Islet precursor cell (in vitro differentiated cells): ENCODE results near the gene CGB7.
"Not testable (repeated sequence)": the region's sequence is repeated elsewhere in the genome, so short reads cannot be mapped to it uniquely, and the experiment has no call there.

Source experiments
- DNase-seq: peaks from one replicate; pipeline ENCODE4 v3.0.0-alpha.2; 2018

Gene CGB7

DNA sequence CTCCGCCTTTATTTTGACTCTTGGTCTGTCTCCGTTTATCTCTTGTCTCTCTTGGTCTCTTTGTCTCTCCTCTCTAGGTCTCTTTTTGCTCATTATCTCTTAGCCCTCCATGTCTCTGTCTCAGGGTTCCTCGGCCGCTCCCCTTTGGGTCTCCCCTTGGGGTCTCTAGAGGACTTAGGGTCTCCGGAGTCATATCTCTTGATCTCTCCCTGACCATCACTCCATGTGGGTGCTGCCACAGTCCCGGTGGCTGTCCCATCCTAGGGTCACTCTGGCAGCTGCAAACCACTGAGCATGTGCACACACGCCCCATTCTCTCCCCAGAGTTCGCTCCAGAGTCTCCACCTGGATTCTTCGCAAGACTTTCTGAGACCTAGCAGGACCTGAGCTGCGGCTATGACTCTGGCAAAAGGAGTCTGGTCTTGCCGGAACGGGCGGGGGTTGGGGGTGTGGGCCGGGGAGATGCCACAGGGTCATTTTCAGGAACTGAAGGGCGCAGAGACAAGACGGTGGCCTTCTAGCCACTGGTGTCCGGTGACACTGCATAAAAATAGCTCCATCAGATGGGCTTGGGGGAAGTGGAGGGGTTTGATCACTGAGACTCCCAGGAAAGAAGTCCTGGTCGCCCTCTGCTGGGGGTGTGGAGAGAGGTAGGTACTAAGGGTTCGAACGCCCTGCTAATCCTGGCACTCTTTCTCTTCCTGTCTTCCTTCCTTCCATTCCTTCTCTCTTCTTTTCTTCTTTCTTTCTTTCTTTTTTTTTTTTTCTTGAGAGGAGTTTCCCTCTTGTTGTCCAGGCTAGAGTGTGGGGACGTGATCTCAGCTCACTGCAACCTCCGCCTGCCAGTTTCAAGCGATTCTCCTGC is 16.2 kb upstream of the CGB7 start:
- DNase-seq = peak; percentile 77

DNA sequence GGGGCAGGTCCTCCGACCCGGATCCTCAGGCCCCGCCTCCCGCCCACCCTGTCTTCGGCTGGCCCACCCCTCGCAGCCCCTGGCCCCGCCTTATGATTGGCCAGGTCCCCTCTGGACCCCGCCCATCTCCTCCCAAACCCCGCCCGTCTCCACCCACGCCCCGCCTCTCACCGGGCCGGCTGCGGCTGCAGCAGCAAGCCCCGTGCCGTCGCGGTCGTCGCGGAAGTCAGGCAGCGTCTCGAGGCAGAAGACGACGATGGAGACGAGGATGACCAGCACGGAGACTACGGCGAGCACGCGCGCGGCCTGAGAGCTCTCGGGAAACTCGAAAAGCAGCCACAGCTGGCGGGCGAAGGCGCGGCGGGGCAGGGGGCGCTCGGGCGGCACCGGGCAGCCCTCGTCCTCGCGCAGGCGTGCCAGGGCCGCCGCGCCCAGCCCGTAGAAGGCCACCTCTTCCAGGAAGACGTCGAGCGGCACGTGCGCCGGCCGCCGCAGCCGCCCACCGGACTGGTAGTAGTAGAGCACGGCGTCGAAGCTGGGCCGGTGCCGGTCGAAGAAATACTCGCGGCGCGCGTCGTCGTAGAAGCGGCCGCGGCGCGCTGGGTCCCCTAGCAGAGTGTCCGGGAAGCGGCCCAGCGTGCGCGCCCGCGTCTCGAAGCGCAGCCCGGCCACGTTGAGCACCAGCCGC is 14.5 kb upstream of the CGB7 start:
- peak; percentile 79 for DNase-seq

DNA sequence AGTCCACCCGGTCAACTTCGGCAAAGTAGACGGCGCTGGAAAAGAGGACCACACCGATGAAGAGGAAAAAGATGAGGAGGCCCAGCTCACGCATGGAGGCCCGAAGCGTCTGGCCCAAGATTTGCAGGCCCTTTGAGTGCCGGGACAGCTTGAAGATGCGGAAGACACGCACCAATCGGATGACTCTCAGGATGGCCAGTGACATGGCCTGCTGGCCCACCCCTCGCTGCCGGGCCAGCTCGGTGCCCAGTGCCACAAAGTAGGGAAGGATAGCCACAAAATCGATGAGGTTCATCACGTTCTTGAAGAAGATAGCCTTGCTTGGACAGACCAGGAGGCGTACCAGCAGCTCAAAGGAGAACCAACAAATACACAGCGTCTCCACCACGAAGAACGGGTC is 12.9 kb upstream of the CGB7 start:
- DNase-seq = no peak

DNA sequence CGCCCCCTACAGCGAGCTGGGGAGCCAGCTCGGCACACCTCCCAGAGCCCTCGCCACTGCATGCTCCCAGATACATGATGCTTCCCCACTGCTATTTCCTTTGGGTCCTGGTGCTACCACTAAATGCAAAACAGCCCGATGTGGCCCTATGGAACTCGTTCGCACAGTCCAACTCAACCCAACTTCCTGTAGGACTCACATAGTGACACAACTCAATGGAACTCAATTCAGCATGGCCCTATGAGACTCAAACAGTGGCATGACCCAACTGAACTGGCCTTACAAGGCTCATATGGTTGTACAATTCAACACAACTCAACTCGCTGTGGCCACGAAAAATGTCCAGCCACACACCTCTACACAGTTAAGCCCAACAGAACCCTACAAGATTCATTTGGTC is 11.5 kb upstream of the CGB7 start:
- DNase-seq = no peak

DNA sequence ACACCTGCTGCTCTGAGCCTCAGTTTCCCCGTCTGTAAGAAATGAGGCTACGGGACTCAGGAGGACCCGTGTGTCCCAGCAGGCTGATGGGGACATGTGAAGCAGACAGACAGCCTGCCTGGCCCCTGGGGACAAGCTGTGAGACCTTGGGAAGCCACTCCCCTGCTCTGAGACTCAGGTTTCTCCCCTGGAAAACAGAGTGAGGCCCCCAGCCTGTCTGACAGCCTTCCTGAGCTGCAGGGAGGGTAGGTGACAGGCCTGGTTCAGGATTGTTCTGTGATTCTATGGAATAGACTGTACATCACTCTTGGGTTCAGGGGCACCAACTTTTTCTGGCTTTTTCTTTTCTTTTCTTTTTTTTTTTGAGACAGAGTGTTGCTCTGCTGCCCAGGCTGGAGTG is 10.0 kb upstream of the CGB7 start:
- no peak for DNase-seq

DNA sequence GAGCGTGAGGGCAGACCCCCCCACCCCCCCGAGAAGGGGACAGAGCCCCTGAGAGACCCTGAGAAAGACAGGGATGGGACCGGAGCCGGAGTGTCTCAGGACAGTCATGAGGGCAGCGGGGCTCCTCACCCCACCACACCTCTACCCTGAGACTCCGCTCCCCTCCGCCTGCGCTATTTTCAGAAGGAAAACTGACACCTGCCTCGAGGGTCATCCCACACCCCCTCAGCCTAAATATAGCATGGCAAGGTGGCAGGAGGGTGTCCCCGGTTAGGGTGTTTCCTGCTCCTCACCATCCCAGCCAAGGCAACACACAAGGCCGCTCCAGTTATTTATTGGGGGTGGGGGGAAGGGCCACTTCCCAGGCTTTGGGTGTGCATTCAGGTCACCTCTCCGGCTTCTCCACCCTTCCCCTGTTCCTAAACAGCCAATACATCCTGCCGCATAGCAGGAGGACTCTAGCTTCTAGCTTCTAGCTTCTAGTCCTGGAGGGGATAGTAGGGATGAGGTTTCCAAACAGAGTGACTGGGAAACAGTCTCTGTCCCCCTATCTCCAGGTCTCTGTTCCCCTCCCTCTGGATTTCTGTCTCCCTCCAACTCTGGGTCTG is 8.5 kb upstream of the CGB7 start:
- DNase-seq = no peak

DNA sequence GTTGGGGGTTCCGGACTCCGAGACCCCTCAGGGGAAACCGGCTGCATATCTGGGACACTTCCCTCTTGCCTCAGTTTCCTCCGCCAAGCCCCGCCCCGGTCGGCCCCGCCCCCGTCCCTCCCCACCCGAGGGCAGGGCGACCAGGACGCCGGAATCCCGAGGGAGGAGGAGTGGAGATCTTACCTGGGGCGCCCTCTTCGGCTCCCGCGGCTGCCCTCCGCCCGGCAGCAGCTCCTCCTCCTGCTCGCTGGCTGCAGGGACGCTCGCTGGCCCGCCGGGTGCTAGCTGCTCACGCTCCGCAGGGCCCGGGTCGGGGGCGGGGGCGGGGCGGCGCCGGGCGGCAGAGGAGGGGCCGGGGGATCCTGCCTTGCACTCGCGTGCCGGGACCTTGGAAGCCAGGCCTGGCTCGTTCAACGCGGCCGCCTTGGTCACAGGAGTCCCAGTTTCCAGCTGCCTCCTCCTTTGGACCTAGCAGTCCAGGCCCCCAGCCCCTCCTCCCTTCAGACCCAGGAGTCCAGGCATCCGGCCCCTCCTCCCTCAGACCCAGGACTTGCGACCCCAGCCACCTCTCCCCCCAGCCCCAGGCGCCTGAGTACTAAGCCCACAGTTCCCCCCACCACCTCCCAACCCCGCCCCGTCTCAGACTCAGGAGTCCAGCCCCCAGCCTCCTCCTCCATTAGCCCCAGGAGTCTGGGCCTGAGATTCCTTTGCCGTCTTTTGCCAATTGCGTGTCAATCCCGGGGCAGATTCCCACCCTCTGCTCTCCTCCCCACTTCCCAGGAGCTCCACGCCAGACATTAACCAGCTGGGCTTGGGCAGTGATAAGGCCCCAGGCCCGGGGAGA is 7.4 kb upstream of the CGB7 start, which contains the start of gene NTF4:
Gene NTF4 (minus strand): TSS at position 51 of the 844 bp plus-strand sequence. CDS start 2,821 bp downstream, outside the sequence.
- DNase-seq = peak; percentile 95

DNA sequence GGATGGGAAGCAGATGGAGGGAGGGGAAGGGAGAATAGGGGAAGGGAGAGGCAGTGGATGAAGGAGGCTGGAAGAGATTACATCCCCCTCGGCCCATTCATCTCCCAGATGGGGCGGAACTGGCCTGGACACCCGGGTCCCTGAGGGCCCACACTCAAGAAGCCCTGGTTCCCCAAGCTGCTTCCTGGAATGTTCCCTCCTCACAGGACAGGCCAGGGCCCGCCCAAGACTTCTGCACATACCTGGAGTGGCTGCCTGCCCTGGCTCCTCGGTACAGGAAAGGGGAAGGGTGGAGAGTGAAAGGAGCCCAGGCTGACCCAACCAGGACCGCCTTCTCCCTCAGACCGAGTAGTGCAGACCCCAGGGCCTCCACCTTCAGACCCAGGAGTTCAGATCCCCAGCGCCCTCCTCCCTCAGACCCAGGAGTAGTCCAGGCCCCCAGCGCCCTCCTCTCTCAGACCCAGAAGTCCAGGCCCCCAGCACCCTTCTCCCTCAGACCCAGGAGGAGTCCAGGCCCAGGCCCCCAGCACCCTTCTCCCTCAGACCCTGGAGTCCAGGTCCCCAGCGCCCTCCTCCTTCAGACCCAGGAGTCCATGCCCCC is 6.6 kb upstream of the CGB7 start:
- peak; percentile 84 for DNase-seq

DNA sequence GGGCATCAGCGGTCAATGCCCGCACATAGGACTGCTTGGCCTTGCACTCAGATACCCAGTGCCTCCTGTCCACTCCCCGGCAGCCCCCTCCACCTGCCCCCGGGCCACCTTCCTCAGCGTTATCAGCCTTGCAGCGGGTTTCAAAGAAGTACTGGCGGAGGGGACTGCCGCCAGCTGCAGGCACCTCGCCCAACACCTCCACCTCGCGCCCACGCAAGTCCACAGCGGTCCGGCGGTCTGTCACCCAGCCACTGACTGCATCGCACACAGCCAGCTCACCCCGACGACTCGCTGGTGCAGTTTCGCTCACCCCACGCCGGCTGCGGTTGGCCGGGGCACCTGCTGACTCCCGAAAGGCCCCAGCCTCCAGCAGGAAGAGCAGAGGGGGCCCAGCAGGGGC is 3.9 kb upstream of the CGB7 start:
- DNase-seq = no peak

DNA sequence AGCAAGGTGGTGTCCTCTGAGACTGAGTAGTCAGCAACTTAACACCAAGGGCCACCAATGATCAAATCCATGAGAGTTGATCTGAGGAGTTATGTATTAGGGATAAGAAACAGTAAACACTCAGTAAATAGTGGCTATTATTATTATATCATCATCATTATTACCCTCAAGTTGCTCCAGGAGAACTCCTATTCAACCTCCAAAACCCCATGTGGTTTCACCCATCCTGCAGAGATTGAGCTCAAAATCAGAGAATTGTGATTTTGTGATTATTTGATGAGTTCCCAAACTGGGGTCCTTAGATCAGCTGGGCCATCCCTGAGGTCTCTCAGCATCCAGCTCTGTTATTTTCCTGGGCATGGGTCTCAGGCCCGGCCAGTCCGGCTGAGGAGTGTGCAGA is 3.5 kb upstream of the CGB7 start:
- DNase-seq = no peak

DNA sequence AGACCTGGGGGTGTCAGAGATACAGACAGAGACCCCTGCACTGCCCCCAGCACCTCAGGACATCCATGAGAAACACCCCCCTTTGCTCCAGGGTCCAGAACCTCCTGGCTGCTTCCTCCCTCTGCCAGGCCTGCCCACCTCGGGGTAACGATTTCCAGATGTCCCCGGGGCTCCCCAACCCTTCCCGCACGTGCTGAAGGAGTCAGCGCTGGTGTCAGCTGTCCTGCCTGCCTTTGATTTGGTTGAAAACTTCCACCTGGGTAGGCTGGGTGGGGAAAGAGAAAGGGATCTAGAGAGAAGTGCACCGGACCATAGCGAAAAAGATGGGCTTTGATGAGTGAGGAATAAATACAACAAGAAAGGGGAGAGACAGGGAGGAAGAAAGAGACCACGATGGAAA is 1.5 kb upstream of the CGB7 start:
- no peak for DNase-seq

DNA sequence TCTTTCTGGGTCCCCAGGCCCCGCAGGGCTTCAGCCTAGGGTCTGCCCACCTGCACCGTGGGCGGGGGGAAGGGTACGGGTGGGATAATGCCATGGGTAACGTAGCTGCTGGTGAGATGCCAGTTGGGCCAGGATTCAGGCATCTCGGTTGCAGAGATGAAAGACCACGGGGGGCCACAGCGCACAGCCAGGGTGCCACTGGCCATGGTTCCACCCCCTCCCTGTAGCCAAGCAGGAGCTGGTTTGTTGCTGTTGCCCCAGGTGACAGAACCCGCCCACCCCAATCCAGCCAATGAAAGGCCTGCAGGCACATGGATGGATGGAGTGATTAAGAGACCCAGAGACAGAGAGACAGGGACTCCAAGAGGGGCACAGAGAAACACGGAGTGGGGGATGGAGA is 1.0 kb upstream of the CGB7 start:
- peak; percentile 63 for DNase-seq

DNA sequence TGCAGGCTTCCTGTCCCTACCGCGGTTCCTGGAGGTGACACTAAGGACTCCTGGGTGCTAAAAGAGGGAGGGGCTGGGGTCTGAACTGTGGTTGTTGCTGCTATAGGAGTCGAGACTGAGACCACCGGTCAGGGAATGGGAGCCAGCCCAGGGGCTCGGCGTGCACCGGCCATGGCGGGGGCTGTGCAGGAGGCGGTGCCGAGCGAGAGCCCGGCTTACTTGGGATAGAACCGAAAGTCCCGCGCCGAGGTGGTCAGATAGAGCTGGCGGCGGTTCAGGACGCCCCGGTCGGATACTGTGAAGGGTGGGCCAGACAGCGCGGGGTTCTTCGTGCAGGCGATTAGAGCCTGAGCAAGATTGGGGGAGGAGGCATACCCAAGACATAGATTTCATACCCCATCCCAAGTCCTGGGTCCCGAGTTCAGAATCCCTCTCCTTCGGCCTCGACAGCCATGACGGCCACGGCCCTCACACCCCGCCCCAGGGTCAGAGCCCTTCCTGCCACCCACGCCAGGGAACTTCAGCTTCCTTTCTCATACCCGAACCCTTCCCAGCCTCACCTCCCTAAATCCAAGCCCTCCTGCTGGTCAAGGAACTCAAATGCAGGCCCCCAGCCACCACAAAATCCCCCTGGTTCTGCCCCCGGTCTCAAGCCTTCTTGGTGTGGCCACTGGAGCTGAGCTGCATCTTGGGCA is 500 bp downstream of the CGB7 start:
- DNase-seq = not testable (repeated sequence)

DNA sequence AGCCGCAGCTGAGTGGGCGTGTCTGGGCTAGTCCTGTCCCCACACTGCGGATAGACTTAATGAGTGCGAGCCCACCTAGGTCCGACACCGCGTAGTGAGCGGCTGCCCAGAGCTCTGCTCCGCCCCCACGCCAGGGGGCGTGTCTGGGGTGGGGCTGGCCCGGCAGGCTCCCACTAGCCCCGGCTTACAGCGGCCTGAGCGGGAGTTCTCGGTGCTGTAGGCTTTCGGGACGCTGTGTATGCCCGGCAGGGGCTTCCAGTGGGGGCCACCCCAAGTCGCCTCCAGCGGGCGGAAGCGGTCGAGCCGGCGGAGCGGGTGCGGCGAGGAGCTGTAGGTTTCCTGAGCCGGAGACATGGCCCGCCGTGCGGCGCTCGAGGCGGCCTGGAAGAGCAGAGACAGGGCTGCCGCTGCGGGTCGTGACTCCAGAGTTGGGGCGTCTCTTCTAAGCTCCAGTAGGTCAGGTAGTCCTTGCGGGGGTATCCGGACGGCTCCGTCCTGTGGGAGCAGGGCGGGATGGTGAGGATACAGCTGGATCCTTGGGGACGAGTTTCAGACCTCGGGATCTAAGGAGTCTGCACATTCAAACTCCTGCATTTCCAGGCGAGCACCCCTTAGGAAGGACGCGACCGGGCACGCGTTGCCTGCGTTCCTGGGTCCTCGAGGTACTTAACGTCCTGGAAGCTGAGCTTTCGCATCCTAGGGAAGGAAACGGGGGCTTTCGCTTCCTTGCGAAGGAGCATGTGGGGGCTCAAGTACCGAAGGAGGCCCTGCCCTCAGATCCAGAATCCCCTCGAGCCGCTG is 1.2 kb downstream of the CGB7 start:
- DNase-seq = peak; percentile 87

DNA sequence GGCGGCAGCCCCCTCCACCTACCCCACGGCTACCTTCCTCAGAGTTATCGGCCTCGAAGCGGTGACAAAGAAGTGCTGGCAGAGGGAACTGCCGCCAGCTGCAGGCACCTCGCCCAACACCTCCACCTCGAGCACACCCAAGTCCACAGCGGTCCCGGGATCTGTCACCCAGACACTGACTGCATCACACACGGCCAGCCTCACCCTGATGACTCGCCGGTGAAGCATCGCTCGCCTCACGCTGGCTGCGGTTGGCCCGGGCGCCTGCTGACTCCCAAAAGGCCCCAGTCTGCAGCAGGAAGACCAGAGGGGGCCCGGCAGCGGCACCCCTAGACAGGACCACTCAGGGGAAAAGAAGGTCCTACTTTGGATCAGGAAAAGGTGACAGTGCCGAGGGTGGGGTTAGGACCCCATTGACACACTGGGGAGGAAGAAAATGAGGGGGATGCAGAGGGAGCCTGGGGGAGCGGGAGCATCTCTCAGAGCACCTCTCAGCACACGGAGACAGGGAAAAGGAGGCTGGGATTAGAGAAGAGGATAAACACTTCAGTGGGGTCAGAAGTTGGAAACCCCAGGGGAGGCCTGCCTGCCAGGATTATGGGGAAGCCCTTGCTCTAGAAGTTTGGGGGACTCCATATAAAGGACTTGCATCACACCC is 7.0 kb downstream of the CGB7 start:
- DNase-seq = peak; percentile 89

DNA sequence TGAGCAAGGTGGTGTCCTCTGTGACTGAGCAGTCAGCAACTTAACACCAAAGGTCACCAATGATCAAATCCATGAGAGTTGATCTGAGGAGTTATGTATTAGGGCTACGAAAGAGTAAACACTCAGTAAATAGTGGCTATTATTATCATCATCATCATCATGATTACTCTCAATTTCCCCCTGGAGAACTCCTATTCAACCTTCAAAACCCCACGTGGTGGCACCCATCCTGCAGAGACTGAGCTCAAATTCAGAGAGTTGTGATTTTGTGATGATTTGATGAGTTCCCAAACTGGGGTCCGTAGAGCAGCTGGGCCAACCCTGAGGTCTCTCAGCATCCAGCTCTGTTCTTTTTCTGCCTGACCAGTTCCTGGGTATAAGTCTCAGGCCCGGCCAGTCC is 7.7 kb downstream of the CGB7 start:
- not testable (repeated sequence) for DNase-seq

DNA sequence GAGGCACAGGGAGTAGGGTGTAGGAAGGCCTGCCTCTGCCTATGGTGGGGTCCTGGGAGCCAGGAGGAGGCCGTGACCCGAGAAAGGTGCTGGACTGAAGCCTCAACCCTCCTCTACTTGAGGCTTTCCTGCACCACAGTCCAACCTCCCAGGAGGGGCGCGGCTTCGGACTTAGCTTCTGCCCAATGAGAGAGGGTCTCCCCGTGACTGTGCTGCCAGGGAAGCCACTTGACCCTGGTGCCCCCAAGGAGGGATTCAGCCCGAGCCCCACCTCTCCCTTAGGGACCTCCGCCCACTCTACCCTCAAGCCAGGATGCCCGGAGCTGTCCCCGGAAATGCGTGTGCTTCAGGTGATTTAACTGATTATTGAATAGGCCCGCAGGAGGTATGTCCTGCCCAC is 8.5 kb downstream of the CGB7 start, which contains the start of gene CGB8:
Gene CGB8 (minus strand): TSS at position 101 of the 400 bp plus-strand sequence. CDS start 372 bp downstream, outside the sequence.
- DNase-seq = not testable (repeated sequence)

DNA sequence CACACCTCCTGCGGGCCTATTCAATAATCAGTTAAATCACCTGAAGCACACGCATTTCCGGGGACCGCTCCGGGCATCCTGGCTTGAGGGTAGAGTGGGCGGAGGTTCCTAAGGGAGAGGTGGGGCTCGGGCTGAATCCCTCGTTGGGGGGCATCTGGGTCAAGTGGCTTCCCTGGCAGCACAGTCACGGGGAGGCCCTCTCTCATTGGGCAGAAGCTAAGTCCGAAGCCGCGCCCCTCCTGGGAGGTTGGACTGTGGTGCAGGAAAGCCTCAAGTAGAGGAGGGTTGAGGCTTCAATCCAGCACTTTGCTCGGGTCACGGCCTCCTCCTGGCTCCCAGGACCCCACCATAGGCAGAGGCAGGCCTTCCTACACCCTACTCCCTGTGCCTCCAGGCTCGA is 14.0 kb downstream of the CGB7 start, which contains the start of gene CGB5:
Gene CGB5 (plus strand): TSS at position 301 of the 400 bp plus-strand sequence. CDS start 362 bp downstream, outside the sequence.
- DNase-seq = not testable (repeated sequence)

DNA sequence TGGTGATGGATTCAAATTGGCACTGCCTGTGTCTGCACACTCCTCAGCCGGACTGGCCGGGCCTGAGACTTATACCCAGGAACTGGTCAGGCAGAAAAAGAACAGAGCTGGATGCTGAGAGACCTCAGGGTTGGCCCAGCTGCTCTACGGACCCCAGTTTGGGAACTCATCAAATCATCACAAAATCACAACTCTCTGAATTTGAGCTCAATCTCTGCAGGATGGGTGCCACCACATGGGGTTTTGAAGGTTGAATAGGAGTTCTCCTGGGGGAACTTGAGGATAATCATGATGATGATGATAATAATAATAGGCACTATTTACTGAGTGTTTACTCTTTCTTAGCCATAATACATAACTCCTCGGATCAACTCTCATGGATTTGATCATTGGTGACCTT is 14.9 kb downstream of the CGB7 start:
- DNase-seq = not testable (repeated sequence)

DNA sequence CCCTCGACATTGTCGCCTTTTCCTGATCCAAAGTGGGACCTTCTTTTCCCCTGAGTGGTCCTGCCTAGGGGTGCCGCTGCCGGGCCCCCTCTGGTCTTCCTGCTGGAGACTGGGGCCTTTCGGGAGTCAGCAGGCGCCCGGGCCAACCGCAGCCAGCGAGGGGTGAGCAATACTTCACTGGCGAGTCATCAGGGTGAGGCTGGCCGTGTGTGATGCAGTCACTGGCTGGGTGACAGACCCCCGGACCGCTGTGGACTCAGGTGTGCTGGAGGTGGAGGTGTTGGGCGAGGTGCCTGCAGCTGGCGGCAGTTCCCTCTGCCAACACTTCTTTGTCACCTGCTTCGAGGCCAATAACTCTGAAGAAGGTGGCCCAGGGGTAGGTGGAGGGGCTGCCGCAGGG is 15.4 kb downstream of the CGB7 start:
- DNase-seq = peak; percentile 75
